WTC11 (cell line): ENCODE measurements around the gene ESRRA.

Experiments
- E2F1 ChIP-seq: sonication (generic); formaldehyde crosslinking; IDR thresholded peaks from 2 replicates; pipeline ENCODE4 v1.8.0; 2022; ENCODE audit warnings: mild to moderate bottlenecking, missing genetic modification reagents
- JUN ChIP-seq: sonication (generic); formaldehyde crosslinking; IDR thresholded peaks from 2 replicates; pipeline ENCODE4 v1.8.0; 2023; ENCODE audit warnings: mild to moderate bottlenecking, missing genetic modification reagents

- no peak for TF ChIP-seq JUN (CRISPR knock-in tag)
- no peak for TF ChIP-seq E2F1 (CRISPR knock-in tag)
These were observed 22.7 kb downstream of the ESRRA start for GRCh38 chr11:64327993-64328392.
